Caco-2 (cell line): ENCODE results near the gene CYTH4. TPM values are rescaled to one million over a fixed set of nuclear protein-coding genes. Genes with fewer than 3 reads are reported as not detected.

Source experiments
- BruUV-seq: library from RNA; stranded (reverse); fragments of 400-500 nt; replicated peaks from 2 replicates; lab custom pipeline; 2021; lab: Mats Ljungman, UMichigan
- CTCF ChIA-PET: fragments of 300-600 bp; sonication (Branson Sonifier 250); formaldehyde crosslinking; loops from one replicate; lab custom pipeline; 2022; ENCODE audit warnings: antibody characterized with exemption; lab: Charles Lee
- POLR2A ChIA-PET: fragments of 300-600 bp; sonication (Branson Sonifier 250); formaldehyde crosslinking; loops from one replicate; lab custom pipeline; 2022; ENCODE audit warnings: antibody characterized with exemption; lab: Charles Lee
- DNase-seq, 2 experiments: peaks; one replicate each; pipeline versions ENCODE4 v3.0.0 to v3.0.0-alpha.2; 2020 to 2022
- H3K27me3 ChIP-seq: replicated peaks from 2 replicates; pipeline ENCODE4 v1.6.0; 2011; ENCODE audit warnings: low read length; ENCODE audit not compliant: control insufficient read depth, insufficient read depth
- H3K36me3 ChIP-seq: 2 replicates; pipeline ENCODE4 v1.5.1; 2011; ENCODE audit warnings: low read length; ENCODE audit not compliant: control insufficient read depth, insufficient read depth
- H3K4me1 ChIP-seq: fragments of 250-450 bp; sonication (Bioruptor Pico); 2 replicates; pipeline ENCODE4 v1.5.1; 2020; ENCODE audit warnings: mild to moderate bottlenecking
- H3K4me3 ChIP-seq: 2 replicates; pipeline ENCODE4 v1.5.1; 2011; ENCODE audit warnings: low read depth, mild to moderate bottlenecking, control low read depth, low read length
- H3K9me3 ChIP-seq: fragments of 250-450 bp; sonication (Bioruptor Pico); 2 replicates; pipeline ENCODE4 v1.5.1; 2020; ENCODE audit warnings: mild to moderate bottlenecking, moderate library complexity
- H3K27ac Mint-ChIP-seq: one replicate; pipeline ENCODE4 v1.8.0; 2022; ENCODE audit warnings: mixed read lengths; ENCODE audit not compliant: unreplicated experiment
- H3K27me3 Mint-ChIP-seq: one replicate; pipeline ENCODE4 v1.8.0; 2022; ENCODE audit warnings: mixed read lengths; ENCODE audit not compliant: insufficient read depth, unreplicated experiment
- H3K36me3 Mint-ChIP-seq: one replicate; pipeline ENCODE4 v1.8.0; 2022; ENCODE audit warnings: mild to moderate bottlenecking, mixed read lengths; ENCODE audit not compliant: insufficient read depth, unreplicated experiment
- H3K4me1 Mint-ChIP-seq: one replicate; pipeline ENCODE4 v1.8.0; 2022; ENCODE audit warnings: low read depth, mixed read lengths; ENCODE audit not compliant: unreplicated experiment
- H3K4me3 Mint-ChIP-seq: one replicate; pipeline ENCODE4 v1.8.0; 2022; ENCODE audit warnings: mild to moderate bottlenecking, moderate library complexity, mixed read lengths; ENCODE audit not compliant: unreplicated experiment
- H3K9me3 Mint-ChIP-seq: one replicate; pipeline ENCODE4 v1.8.0; 2022; ENCODE audit warnings: mixed read lengths; ENCODE audit not compliant: unreplicated experiment
- intact Hi-C: fragments of 100-400 bp; cut with micrococcal nuclease; formaldehyde crosslinking; loops from one replicate; pipeline ENCODE4 v1.10.0; 2022; ENCODE audit not compliant: unreplicated experiment
- total RNA-seq: library from RNA; stranded (reverse); gene quantifications from 2 replicates; pipeline ENCODE4 v1.2.3, GENCODE V29; 2022
- TF ChIP-seq, protein P1 (sequence below), 2 experiments: fragments of 200-600 bp in 1 of 2; IDR thresholded peaks; 1 replicate in 1 of 2; 2 replicates in 1 of 2; pipeline versions ENCODE4 v1.5.1 to v1.8.0; 2011 to 2022; ENCODE audit warnings: antibody characterized with exemption in 1 of 2, control low read depth in 1 of 2, inconsistent platforms in 1 of 2, low read depth in 1 of 2, low read length in 1 of 2, mild to moderate bottlenecking in 1 of 2, moderate library complexity in 1 of 2; ENCODE audit not compliant: insufficient read depth in 1 of 2, severe bottlenecking in 1 of 2, unreplicated experiment in 1 of 2

Gene CYTH4
- total RNA-seq, 1 experiment from 2014 or later: not detected

DNA sequence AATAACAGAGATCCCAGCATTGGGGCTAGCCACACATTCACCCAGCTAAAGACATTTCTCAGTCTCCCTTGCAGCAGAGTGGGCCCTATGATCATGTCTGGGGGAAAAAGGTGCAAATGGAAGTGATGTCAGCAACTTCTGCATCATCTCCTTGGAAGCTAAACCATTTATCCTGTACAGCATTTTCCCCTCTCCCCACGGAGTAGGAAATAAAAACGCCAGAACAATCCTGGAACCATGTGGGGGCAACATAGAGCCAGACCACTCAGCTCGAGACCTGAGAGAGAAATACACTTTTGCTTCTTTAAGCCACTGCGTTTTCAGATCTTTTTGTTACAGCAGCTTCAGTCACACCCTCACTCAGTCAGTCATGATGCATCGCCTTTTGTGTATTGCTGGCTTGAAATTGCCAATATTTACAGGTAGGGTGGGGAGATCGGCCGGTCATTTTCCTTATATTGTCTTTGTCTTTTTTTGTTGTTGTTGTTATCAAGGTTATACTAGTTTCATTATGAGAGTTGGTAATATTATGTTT, 29.1 kb upstream of the CYTH4 start:
- no peaks in the 10 kb centered on the region for H3K27me3 ChIP-seq
- H3K4me3 ChIP-seq: no peak overlapping the region
- no peaks in the 10 kb centered on the region for H3K4me1 ChIP-seq
- no peak overlapping the region for H3K27ac Mint-ChIP-seq
- H3K27me3 Mint-ChIP-seq: peaks cover 5% of the 10 kb centered on the region
- no peaks in the 10 kb centered on the region for H3K36me3 Mint-ChIP-seq
- no peaks in the 10 kb centered on the region for H3K9me3 ChIP-seq
- CTCF ChIA-PET: no interaction called here
- BruUV-seq: no TSS peak
- H3K9me3 Mint-ChIP-seq: no peaks in the 10 kb centered on the region
- H3K4me3 Mint-ChIP-seq: no peak overlapping the region
- TF ChIP-seq, protein P1, sequence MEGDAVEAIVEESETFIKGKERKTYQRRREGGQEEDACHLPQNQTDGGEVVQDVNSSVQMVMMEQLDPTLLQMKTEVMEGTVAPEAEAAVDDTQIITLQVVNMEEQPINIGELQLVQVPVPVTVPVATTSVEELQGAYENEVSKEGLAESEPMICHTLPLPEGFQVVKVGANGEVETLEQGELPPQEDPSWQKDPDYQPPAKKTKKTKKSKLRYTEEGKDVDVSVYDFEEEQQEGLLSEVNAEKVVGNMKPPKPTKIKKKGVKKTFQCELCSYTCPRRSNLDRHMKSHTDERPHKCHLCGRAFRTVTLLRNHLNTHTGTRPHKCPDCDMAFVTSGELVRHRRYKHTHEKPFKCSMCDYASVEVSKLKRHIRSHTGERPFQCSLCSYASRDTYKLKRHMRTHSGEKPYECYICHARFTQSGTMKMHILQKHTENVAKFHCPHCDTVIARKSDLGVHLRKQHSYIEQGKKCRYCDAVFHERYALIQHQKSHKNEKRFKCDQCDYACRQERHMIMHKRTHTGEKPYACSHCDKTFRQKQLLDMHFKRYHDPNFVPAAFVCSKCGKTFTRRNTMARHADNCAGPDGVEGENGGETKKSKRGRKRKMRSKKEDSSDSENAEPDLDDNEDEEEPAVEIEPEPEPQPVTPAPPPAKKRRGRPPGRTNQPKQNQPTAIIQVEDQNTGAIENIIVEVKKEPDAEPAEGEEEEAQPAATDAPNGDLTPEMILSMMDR (IDR thresholded peaks at IDR 0.05; ENCODE audit: insufficient read depth in 1 of 2, low read depth in 1 of 2, low read length in 1 of 2, severe bottlenecking in 1 of 2, unreplicated experiment in 1 of 2): no peak
- POLR2A ChIA-PET: interaction anchor here (0.7 kb wide), 1 partner anchor 68 kb away, joined by 3 read pairs; no protein-coding TSS in a partner anchor
- no peak for DNase-seq
- no peaks in the 10 kb centered on the region for H3K36me3 ChIP-seq
- intact Hi-C loops: no loop called here
- no peaks in the 10 kb centered on the region for H3K4me1 Mint-ChIP-seq

DNA sequence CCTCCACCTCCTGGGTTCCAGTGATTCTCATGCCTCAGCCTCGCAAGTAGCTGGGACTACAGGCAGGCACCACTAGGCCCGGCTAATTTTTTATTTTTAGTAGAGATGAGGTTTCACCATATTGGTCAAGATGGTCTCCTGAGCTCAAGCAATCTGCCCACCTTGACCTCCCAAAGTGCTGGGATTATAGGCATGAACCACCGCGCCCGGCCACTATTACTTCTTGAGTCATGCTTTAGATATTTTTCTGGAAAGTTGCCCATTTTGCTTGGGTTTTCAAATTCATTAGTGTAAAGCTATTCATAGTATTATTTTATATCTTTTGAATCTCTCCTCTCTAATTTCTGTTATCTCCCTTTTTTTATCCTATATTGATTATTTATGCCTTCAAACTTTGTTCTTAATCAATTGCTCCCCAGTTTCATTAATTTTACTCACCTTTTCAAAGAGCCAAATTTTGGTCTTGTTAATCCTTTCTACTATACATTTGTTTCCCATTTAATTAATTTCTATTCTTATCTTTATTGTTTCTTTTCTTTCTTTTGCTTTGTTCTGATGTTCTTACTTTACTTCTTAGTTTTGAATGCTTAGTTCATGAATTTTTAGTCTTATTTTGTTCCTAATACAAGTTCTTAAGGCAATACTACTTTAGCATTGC, 28.0 kb upstream of the CYTH4 start:
- H3K27ac Mint-ChIP-seq: no peak overlapping the region
- H3K4me1 Mint-ChIP-seq: no peaks in the 10 kb centered on the region
- BruUV-seq: no TSS peak
- no peaks in the 10 kb centered on the region for H3K36me3 Mint-ChIP-seq
- TF ChIP-seq, protein P1 (IDR thresholded peaks at IDR 0.05; ENCODE audit: insufficient read depth in 1 of 2, low read depth in 1 of 2, low read length in 1 of 2, severe bottlenecking in 1 of 2, unreplicated experiment in 1 of 2): no peak
- H3K27me3 ChIP-seq: no peaks in the 10 kb centered on the region
- intact Hi-C loops: no loop called here
- ChIA-PET CTCF (no interaction called here), POLR2A (no interaction called here)
- no peak overlapping the region for H3K4me3 Mint-ChIP-seq
- no peak for DNase-seq
- peaks cover 5% of the 10 kb centered on the region for H3K27me3 Mint-ChIP-seq
- H3K36me3 ChIP-seq: no peaks in the 10 kb centered on the region
- H3K9me3 Mint-ChIP-seq: no peaks in the 10 kb centered on the region
- no peaks in the 10 kb centered on the region for H3K4me1 ChIP-seq
- H3K9me3 ChIP-seq: no peaks in the 10 kb centered on the region
- no peak overlapping the region for H3K4me3 ChIP-seq

DNA sequence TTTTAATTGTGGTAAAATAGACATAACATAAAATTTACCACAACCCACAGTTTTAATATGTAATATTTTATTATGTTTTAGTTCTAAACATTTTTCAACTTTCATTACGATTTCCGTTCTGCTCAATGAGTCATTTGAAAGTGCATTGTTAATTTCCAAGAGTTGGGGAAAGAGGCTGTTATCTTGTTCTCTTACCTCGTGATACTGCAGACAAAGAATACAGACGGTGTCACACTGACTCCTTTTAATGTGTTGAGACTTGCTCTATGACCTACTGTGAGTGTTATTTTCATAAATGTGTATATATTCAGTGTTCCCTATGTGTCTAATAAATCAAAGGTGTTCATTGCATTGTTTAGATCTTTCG, 27.5 kb upstream of the CYTH4 start:
- Mint-ChIP-seq H3K27ac (no peak overlapping the region), H3K9me3 (no peaks in the 10 kb centered on the region), H3K4me1 (no peaks in the 10 kb centered on the region), H3K27me3 (peaks cover 5% of the 10 kb centered on the region), H3K36me3 (no peaks in the 10 kb centered on the region), H3K4me3 (no peak overlapping the region)
- Histone ChIP-seq H3K9me3 (no peaks in the 10 kb centered on the region), H3K4me1 (no peaks in the 10 kb centered on the region), H3K36me3 (no peaks in the 10 kb centered on the region), H3K27me3 (no peaks in the 10 kb centered on the region), H3K4me3 (no peak overlapping the region)
- ChIA-PET CTCF (no interaction called here), POLR2A (no interaction called here)
- intact Hi-C loops: no loop called here
- DNase-seq: no peak
- TF ChIP-seq, protein P1 (IDR thresholded peaks at IDR 0.05; ENCODE audit: insufficient read depth in 1 of 2, low read depth in 1 of 2, low read length in 1 of 2, severe bottlenecking in 1 of 2, unreplicated experiment in 1 of 2): no peak
- no TSS peak for BruUV-seq
